Type B pancreatic cell (in vitro differentiated cells): Measurements from ENCODE around the gene LEMD2. TPM values are rescaled to one million over a fixed set of nuclear protein-coding genes. Genes with fewer than 3 reads are reported as not detected.

ENCODE experiments used
- DNase-seq: peaks from one replicate; pipeline ENCODE4 v3.0.0; 2021; ENCODE audit warnings: mixed read lengths; ENCODE audit not compliant: unreplicated experiment; ENCODE audit errors: extremely low spot score
- H3K27ac Mint-ChIP-seq: 2 replicates; pipeline ENCODE4 v1.8.0; 2021; ENCODE audit warnings: mild to moderate bottlenecking, mixed read lengths
- H3K27me3 Mint-ChIP-seq: 2 replicates; pipeline ENCODE4 v1.8.0; 2021; ENCODE audit warnings: mixed read lengths
- H3K36me3 Mint-ChIP-seq: 2 replicates; pipeline ENCODE4 v1.8.0; 2021; ENCODE audit warnings: mixed read lengths
- H3K4me1 Mint-ChIP-seq: one replicate; pipeline ENCODE4 v1.8.0; 2021; ENCODE audit warnings: mixed read lengths; ENCODE audit not compliant: unreplicated experiment
- H3K4me3 Mint-ChIP-seq: 2 replicates; pipeline ENCODE4 v1.8.0; 2021; ENCODE audit warnings: mild to moderate bottlenecking, mixed read lengths
- H3K9me3 Mint-ChIP-seq: 2 replicates; pipeline ENCODE4 v1.8.0; 2021; ENCODE audit warnings: mixed read lengths
- long read RNA-seq: library from polyadenylated mRNA; unstranded; transcript quantifications from one replicate; pipeline ENCODE4 v2.0.0, GENCODE V29; 2020
- total RNA-seq: library from RNA; stranded (reverse); gene quantifications from 2 replicates; pipeline ENCODE4 v1.2.1, GENCODE V29; 2021; ENCODE audit warnings: low replicate concordance
- TF ChIP-seq, protein P1 (sequence below): fragments of 200-600 bp; sonication (generic); conservative IDR thresholded peaks from 2 replicates; pipeline ENCODE4 v1.5.0; 2021; ENCODE audit warnings: antibody characterized with exemption, mild to moderate bottlenecking

The LEMD2 gene
- 58.2 and 64.7 TPM in 2 replicates for total RNA-seq
- long read RNA-seq, partial matches to known transcripts = 0 of 4 reads
- long read RNA-seq, other reads (novel, unspliced or antisense) = 4 of 4 reads

DNA sequence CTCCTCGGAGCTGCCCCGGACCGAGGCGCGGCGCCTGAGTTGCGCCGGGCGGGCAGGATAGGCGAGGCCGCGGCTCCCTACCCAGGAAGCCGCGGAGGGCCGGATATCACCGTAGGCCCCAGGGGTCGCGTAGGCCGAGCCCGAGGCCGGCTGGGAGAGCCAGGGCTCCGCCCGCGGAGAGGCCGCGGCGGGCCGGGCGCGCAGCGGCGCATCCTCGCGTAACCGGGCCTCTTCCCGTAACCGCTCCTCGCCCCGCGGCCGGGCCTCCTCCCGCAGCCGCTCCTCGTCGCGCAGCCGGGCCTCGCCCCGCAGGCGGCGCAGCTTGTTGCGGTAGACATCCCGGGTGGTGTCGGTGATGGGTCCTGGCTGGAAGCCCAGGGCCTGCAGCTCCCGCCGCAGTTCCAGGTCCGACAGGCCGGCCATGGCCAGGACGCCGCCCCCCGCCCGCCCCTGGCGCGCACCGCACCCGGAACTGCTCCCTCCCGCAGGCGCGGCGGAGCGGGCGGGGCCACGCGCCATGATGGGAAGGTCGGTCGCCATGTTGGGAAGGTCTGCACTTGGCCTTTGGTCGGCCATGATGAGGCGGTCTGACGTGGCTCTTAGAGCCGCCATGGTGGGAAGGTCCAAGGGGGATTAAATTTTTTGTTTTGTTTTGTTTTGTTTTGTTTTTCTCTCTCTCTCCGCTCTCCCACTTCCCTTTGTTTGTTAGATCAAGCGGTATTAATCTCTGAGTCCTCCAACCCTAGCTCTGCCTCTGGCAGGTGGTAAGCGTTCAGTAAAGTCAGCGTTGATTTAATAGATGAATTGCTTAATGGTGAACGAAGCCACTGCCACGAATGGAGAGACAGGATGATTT lies at the start of gene LEMD2:
TSS of gene LEMD2 (minus strand) at position 437 of the 856 bp plus-strand sequence. CDS start at position 423, 14 bp downstream.
- TF ChIP-seq, protein P1, sequence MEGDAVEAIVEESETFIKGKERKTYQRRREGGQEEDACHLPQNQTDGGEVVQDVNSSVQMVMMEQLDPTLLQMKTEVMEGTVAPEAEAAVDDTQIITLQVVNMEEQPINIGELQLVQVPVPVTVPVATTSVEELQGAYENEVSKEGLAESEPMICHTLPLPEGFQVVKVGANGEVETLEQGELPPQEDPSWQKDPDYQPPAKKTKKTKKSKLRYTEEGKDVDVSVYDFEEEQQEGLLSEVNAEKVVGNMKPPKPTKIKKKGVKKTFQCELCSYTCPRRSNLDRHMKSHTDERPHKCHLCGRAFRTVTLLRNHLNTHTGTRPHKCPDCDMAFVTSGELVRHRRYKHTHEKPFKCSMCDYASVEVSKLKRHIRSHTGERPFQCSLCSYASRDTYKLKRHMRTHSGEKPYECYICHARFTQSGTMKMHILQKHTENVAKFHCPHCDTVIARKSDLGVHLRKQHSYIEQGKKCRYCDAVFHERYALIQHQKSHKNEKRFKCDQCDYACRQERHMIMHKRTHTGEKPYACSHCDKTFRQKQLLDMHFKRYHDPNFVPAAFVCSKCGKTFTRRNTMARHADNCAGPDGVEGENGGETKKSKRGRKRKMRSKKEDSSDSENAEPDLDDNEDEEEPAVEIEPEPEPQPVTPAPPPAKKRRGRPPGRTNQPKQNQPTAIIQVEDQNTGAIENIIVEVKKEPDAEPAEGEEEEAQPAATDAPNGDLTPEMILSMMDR = no peak
- H3K27ac Mint-ChIP-seq = peak within 1 kb of the TSS; percentile 93
- DNase-seq = peak; percentile 91
- no peaks in the 10 kb centered on the region for H3K9me3 Mint-ChIP-seq
- H3K4me1 Mint-ChIP-seq = peaks cover 62% of the 10 kb centered on the region
- peaks cover 6% of the 10 kb centered on the region for H3K27me3 Mint-ChIP-seq
- H3K36me3 Mint-ChIP-seq = peaks cover 9% of the 10 kb centered on the region
- H3K4me3 Mint-ChIP-seq = peak within 1 kb of the TSS; percentile 96

DNA sequence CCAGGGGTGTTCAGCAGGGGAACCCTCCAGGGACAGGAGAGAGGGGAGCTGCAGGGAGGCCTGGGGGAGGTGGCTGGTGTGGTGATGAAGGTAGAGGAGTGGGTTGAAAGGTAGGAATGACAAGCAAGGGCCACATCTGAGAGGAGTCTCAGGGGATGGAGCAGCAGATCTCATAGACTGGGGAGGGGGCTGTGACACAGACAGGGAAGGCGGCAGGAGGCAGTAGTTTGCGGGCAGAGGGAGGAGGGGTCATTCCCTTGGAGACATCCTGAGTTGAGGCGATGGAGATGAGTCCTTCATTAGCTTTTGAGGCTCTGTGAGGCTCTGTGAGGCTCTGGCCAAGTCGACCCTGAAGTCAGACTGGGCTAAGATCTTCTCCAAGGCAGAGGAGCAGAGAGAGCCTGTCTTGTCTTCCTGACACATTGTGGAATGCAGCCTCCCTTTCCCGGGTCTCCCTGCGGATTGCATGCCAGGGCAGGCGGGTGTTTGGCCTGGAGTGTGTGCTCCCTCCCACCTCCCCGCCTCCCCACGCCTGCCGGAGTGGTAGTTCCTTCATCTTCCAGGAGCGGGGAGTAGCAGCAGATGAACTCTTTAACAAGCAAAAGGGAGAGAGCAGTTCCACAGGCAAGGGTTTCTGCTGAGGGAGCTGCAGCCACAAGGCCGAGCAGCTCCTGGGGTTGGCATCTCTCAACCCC lies 49.2 kb upstream of the LEMD2 start:
- DNase-seq = no peak
- no peaks in the 10 kb centered on the region for H3K9me3 Mint-ChIP-seq
- H3K27me3 Mint-ChIP-seq = peaks cover 4% of the 10 kb centered on the region
- H3K27ac Mint-ChIP-seq = no peak overlapping the region
- no peak overlapping the region for H3K4me3 Mint-ChIP-seq
- H3K4me1 Mint-ChIP-seq = peaks cover 42% of the 10 kb centered on the region
- H3K36me3 Mint-ChIP-seq = no peaks in the 10 kb centered on the region
- TF ChIP-seq, protein P1 = no peak

DNA sequence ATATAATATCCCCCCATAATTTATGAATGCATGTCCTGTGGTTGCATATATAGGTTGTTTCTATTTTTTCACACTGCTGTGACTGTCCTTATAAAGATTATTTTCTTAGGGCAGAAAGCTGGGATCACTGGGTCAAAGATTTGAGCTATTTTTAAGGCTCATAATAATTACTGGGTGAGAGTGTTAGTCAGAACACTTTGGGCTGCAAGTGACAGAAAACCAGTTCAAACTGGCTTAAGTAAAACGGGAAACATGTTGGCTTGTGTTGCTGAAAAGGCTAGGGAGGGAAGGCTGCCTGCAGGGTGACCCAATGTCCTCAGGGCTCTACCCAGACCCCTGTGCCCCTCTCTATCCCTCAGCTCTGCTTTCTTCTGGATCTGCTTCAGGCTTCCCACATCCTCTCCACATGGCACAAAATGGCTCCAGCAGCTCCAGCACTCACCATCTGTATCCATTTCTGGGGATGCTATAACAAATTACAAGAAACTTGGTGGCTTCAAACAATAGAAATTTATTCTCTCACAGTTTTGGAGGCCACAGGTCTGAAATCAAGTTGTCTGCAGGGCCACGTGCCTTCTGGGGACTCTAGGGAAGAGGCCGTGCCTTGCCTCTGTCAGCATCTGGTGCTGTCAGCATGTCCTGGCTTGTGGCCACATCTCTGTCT lies 48.0 kb upstream of the LEMD2 start:
- Mint-ChIP-seq H3K27ac (no peak overlapping the region), H3K4me1 (peaks cover 39% of the 10 kb centered on the region), H3K27me3 (peaks cover 4% of the 10 kb centered on the region), H3K4me3 (no peak overlapping the region), H3K9me3 (no peaks in the 10 kb centered on the region), H3K36me3 (no peaks in the 10 kb centered on the region)
- no peak for DNase-seq
- TF ChIP-seq, protein P1 = no peak

DNA sequence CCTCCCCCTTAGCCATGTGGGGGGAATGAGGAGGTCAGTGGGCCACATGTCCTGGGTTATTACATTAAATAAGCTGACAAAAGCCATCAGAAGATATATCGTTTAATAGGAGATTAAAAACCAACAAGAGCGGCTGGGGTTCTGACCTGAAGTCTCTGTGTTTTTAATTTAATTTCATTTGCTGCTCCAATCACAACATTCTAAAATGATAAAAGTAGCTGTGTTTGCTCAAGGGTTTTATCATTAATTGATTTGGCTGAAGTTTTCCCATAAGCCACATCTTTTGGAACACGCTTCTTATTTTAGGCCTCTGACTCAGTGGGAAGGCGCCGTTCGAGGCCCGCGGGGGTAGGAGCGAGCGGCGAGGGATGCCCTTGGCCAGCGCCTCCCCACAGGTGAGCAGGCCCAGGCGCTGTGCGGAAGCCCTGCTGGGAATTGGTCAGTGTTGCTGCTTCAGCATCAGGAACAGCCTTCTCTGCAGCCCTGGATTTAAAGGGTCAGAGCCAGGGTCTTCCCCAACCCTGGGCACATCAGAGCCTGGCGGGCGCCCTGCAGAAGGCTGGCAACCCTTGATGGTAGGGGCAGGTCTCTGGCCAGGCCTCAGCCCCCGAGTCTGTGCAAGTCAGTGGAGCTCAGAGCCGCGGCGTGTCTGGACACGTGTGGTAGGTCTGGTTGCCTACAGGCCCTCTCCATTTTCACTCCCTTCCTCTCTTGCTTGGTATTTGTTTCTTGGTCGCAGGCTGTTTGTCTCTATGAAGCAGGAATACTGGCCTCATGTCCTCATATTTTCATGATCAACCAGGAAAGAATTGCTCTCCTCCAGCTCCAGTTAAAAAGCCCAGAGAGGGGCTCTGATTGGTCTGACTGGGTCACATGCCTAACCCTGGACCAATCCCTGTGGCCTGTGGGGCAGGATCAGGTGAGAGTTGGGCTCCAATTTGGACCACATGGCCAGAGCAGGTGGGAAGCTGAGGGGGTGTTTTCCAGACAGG lies 45.8 kb upstream of the LEMD2 start:
- TF ChIP-seq, protein P1 = no peak
- Mint-ChIP-seq H3K4me3 (no peak overlapping the region), H3K27me3 (peaks cover 14% of the 10 kb centered on the region), H3K9me3 (no peaks in the 10 kb centered on the region), H3K36me3 (no peaks in the 10 kb centered on the region), H3K27ac (no peak overlapping the region), H3K4me1 (peaks cover 31% of the 10 kb centered on the region)
- DNase-seq = no peak
